HepG2 (cell line): ENCODE measurements around the gene HAP1. TPM values are rescaled to one million over a fixed set of nuclear protein-coding genes. Genes with fewer than 3 reads are reported as not detected.

ENCODE experiments used
- CBFB ChIP-seq: sonication (generic); formaldehyde crosslinking; IDR thresholded peaks from 2 replicates; pipeline ENCODE4 v1.4.0; 2020; ENCODE audit warnings: missing genetic modification reagents
- HHEX ChIP-seq: IDR thresholded peaks from 2 replicates; pipeline ENCODE4 v1.6.1; 2016; ENCODE audit warnings: control low read depth
- ISX ChIP-seq: sonication (generic); formaldehyde crosslinking; conservative IDR thresholded peaks from 2 replicates; pipeline ENCODE4 v1.5.0; 2020; ENCODE audit warnings: missing genetic modification reagents
- KDM3A ChIP-seq: IDR thresholded peaks from 2 replicates; pipeline ENCODE4 v1.6.1; 2018; ENCODE audit warnings: low read depth, missing compliant biosample characterization
- KLF9 ChIP-seq: IDR thresholded peaks from 2 replicates; pipeline ENCODE4 v1.6.1; 2016; ENCODE audit warnings: low read depth
- LRRFIP1 ChIP-seq: sonication (generic); formaldehyde crosslinking; conservative IDR thresholded peaks from 2 replicates; pipeline ENCODE4 v1.4.0; 2020; ENCODE audit warnings: missing genetic modification reagents
- MYC ChIP-seq: sonication (generic); formaldehyde crosslinking; IDR thresholded peaks from 2 replicates; pipeline ENCODE4 v1.9.0; 2021; ENCODE audit warnings: missing genetic modification reagents, borderline replicate concordance
- NFRKB ChIP-seq: fragments of 450-650 bp; IDR thresholded peaks from 2 replicates; pipeline ENCODE4 v1.6.1; 2017
- PHF5A ChIP-seq: IDR thresholded peaks from one replicate; pipeline ENCODE4 v1.6.1; 2018; ENCODE audit warnings: low read depth, missing genetic modification reagents; ENCODE audit not compliant: unreplicated experiment
- PLRG1 ChIP-seq: fragments of 450-650 bp; conservative IDR thresholded peaks from 2 replicates; pipeline ENCODE4 v1.6.1; 2016
- POGZ ChIP-seq: sonication (generic); formaldehyde crosslinking; IDR thresholded peaks from 2 replicates; pipeline ENCODE4 v1.4.0; 2020; ENCODE audit warnings: mild to moderate bottlenecking, missing genetic modification reagents
- SALL1 ChIP-seq: sonication (generic); formaldehyde crosslinking; IDR thresholded peaks from 2 replicates; pipeline ENCODE4 v1.8.0; 2022; ENCODE audit warnings: mild to moderate bottlenecking, missing genetic modification reagents
- SMARCC2 ChIP-seq: fragments of 450-650 bp; IDR thresholded peaks from 2 replicates; pipeline ENCODE4 v1.6.1; 2017; ENCODE audit warnings: antibody characterized with exemption, mild to moderate bottlenecking
- SNAPC5 ChIP-seq: sonication (generic); formaldehyde crosslinking; IDR thresholded peaks from 2 replicates; pipeline ENCODE4 v1.8.1; 2023; ENCODE audit warnings: mild to moderate bottlenecking, missing genetic modification reagents, borderline replicate concordance
- SOX5 ChIP-seq: IDR thresholded peaks from 2 replicates; pipeline ENCODE4 v1.6.1; 2016; ENCODE audit warnings: borderline replicate concordance
- TAF15 ChIP-seq: fragments of 200-400 bp; formaldehyde crosslinking; IDR thresholded peaks from one replicate; pipeline ENCODE4 v1.6.1; 2018; ENCODE audit warnings: mild to moderate bottlenecking, low read depth, low read length; ENCODE audit not compliant: poor library complexity, severe bottlenecking
- TBL1XR1 ChIP-seq: fragments of 150-350 bp; IDR thresholded peaks from 2 replicates; pipeline ENCODE4 v1.6.1; 2014; ENCODE audit warnings: borderline replicate concordance, low read length; ENCODE audit not compliant: partially characterized antibody
- ZBTB42 ChIP-seq: sonication (generic); formaldehyde crosslinking; IDR thresholded peaks from 2 replicates; pipeline ENCODE4 v1.5.0; 2020; ENCODE audit warnings: mild to moderate bottlenecking, missing genetic modification reagents
- ZFP62 ChIP-seq: sonication (generic); formaldehyde crosslinking; IDR thresholded peaks from 2 replicates; pipeline ENCODE4 v1.4.0; 2020; ENCODE audit warnings: missing genetic modification reagents
- ZMYM2 ChIP-seq: sonication (generic); formaldehyde crosslinking; IDR thresholded peaks from 2 replicates; pipeline ENCODE4 v1.8.0; 2022; ENCODE audit warnings: mild to moderate bottlenecking, missing genetic modification reagents
- ZNF180 ChIP-seq: sonication (generic); formaldehyde crosslinking; IDR thresholded peaks from 2 replicates; pipeline ENCODE4 v1.4.0; 2020; ENCODE audit warnings: low read depth, missing genetic modification reagents, borderline replicate concordance
- ZNF383 ChIP-seq: sonication (generic); formaldehyde crosslinking; IDR thresholded peaks from 2 replicates; pipeline ENCODE4 v1.4.0; 2020; ENCODE audit warnings: missing genetic modification reagents, mild to moderate bottlenecking, borderline replicate concordance
- ZNF484 ChIP-seq: sonication (generic); formaldehyde crosslinking; IDR thresholded peaks from 2 replicates; pipeline ENCODE4 v1.5.1; 2020; ENCODE audit warnings: mild to moderate bottlenecking, low read depth, missing genetic modification reagents, borderline replicate concordance
- ZNF577 ChIP-seq: sonication (generic); formaldehyde crosslinking; IDR thresholded peaks from 2 replicates; pipeline ENCODE4 v1.4.0; 2020; ENCODE audit warnings: mild to moderate bottlenecking, low read depth, missing genetic modification reagents, borderline replicate concordance
- ZNF784 ChIP-seq: sonication (generic); formaldehyde crosslinking; IDR thresholded peaks from 2 replicates; pipeline ENCODE4 v1.5.1; 2020; ENCODE audit warnings: missing genetic modification reagents, mild to moderate bottlenecking, borderline replicate concordance
- ZNF850 ChIP-seq: sonication (generic); formaldehyde crosslinking; conservative IDR thresholded peaks from 2 replicates; pipeline ENCODE4 v1.9.0; 2021; ENCODE audit warnings: mild to moderate bottlenecking, missing genetic modification reagents
- polyA plus RNA-seq, 8 experiments: library from polyadenylated mRNA; depleted of rRNA in 3 of 8; stranded (reverse) in 7 of 8; unstranded in 1 of 8; fragments of >200 nt; fragmentation: Illumina TruSeq in 4 of 8; extraction: Trizol in 4 of 8; gene quantifications; 2 replicates each; pipeline versions ENCODE4 v1.2.1 to v1.2.3, GENCODE V29; 2011 to 2016; ENCODE audit warnings: low read depth in 4 of 8, missing spikeins in 1 of 8, mixed read lengths in 1 of 8; ENCODE audit not compliant: insufficient read depth in 1 of 8
- total RNA-seq, 5 experiments: library from RNA; depleted of rRNA; stranded (reverse); fragments of >200 nt; fragmentation: Illumina TruSeq; extraction: Trizol; gene quantifications; 2 replicates each; pipeline ENCODE4 v1.2.3, GENCODE V29; 2016; ENCODE audit warnings: low read depth in 1 of 5
- TF ChIP-seq, protein P1 (sequence below): sonication (generic); formaldehyde crosslinking; IDR thresholded peaks from 2 replicates; pipeline ENCODE4 v1.5.0; 2020; ENCODE audit warnings: missing genetic modification reagents

HAP1 gene
- total and polyA plus RNA-seq, 2 of the 13 experiments (the other 11 are each of a cell fraction or from before 2014, with no cell fraction given), result 0.07 TPM

DNA sequence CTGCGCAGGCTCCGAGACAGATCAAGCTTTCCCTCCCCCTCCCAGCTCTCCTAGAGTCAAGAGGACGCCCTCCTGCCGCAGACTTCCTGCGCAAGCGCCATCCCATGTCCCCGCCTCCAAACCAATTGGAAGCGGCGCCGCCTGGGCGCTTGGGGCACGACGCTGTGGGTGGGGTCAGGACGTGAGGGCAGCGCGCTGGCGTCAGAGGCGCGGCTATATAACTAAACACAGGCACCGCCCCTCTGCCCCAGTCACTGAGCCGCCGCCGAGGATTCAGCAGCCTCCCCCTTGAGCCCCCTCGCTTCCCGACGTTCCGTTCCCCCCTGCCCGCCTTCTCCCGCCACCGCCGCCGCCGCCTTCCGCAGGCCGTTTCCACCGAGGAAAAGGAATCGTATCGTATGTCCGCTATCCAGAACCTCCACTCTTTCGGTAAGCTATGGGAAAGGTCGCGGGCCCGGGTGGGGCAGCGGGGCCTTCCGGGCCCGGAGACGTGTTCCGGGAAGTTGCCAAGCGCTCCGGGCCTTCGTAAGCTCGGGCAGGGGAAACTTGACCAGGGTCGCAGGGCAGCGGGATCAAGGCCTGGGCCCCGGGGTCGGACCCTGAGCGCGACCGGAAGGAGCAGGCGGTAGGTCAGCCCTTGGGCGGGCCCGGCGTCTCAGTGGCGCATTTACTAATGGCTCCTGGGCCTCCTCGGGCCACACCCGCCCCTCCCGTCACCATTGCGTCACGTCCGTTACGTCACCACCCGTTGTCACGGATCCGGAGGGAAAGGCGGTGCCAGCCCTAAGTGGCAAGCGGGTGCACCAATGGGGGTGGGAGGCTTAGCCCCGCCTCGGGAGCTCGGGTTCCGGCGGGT is 45.6 kb downstream of the HAP1 start, which contains the start of gene EIF1 (continued):
- no peak for TF ChIP-seq KLF9
- TF ChIP-seq ISX (CRISPR knock-in tag), result 0 out of 2 replicates have a peak, but pooled peaks have one; percentile 12
- peak; percentile 79 for TF ChIP-seq POGZ (CRISPR knock-in tag)
- 0 out of 2 replicates have a peak, but pooled peaks have one; percentile 31 for TF ChIP-seq MYC
- peak; percentile 75 for TF ChIP-seq CBFB (CRISPR knock-in tag)
- no peak for TF ChIP-seq SOX5 (CRISPR knock-in tag)
- TF ChIP-seq, protein P1, sequence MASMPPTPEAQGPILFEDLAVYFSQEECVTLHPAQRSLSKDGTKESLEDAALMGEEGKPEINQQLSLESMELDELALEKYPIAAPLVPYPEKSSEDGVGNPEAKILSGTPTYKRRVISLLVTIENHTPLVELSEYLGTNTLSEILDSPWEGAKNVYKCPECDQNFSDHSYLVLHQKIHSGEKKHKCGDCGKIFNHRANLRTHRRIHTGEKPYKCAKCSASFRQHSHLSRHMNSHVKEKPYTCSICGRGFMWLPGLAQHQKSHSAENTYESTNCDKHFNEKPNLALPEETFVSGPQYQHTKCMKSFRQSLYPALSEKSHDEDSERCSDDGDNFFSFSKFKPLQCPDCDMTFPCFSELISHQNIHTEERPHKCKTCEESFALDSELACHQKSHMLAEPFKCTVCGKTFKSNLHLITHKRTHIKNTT (CRISPR knock-in tag), result no peak
- TF ChIP-seq TBL1XR1, result peak; percentile 70
- no peak for TF ChIP-seq LRRFIP1 (CRISPR knock-in tag)
- TF ChIP-seq SNAPC5, result peak; percentile 56; the same call in 1 of the 2 replicates
- no peak; the same call in 1 of the 2 replicates for TF ChIP-seq HHEX
- TF ChIP-seq ZMYM2 (CRISPR knock-in tag), result peak; percentile 70
- no peak for TF ChIP-seq SMARCC2
- TF ChIP-seq ZFP62 (CRISPR knock-in tag), result no peak; the same call in 1 of the 2 replicates
- TF ChIP-seq ZNF577 (CRISPR knock-in tag), result peak; percentile 87
- peak; percentile 90 for TF ChIP-seq SALL1 (CRISPR knock-in tag)
- no peak for TF ChIP-seq ZNF484 (CRISPR knock-in tag)
- peak; percentile 24; the same call in 1 of the 2 replicates for TF ChIP-seq ZNF180 (CRISPR knock-in tag)
- TF ChIP-seq ZBTB42 (CRISPR knock-in tag), result peak; percentile 96
- TF ChIP-seq TAF15, result peak; percentile 89
- no peak for TF ChIP-seq NFRKB
- 0 out of 2 replicates have a peak, but pooled peaks have one; percentile 67 for TF ChIP-seq ZNF850 (CRISPR knock-in tag)
- TF ChIP-seq KDM3A, result no peak; the same call in none of the 2 replicates
- TF ChIP-seq PHF5A, result no peak
- TF ChIP-seq ZNF383 (CRISPR knock-in tag), result peak; percentile 99; the same call in 1 of the 2 replicates
- no peak for TF ChIP-seq PLRG1
- peak; percentile 84 for TF ChIP-seq ZNF784 (CRISPR knock-in tag)
